SK-N-SH (cell line): ENCODE data around the gene PARP11. TPM values are rescaled to one million over a fixed set of nuclear protein-coding genes. Genes with fewer than 3 reads are reported as not detected.

Source experiments
- CTCF ChIA-PET: fragments of 300-600, 350-600 bp; formaldehyde crosslinking; extraction: SDS; loops from one replicate; lab custom pipeline; 2021; lab: Yijun Ruan, JAX
- POLR2A ChIA-PET: fragments of 350-600 bp; sonication (Branson Sonifier 250); formaldehyde crosslinking; extraction: SDS; loops from one replicate; lab custom pipeline; 2020; ENCODE audit warnings: antibody characterized with exemption, inconsistent platforms; lab: Yijun Ruan, JAX
- DNase-seq: peaks from one replicate; pipeline ENCODE4 v3.0.0; 2012
- H2AFZ ChIP-seq: fragments of 200-600 bp; sonication (generic); 2 replicates; pipeline ENCODE4 v1.8.1; 2016; ENCODE audit warnings: antibody characterized with exemption, mild to moderate bottlenecking, low read depth
- H3F3A ChIP-seq: fragments of 200-600 bp; sonication (generic); replicated peaks from 2 replicates; pipeline ENCODE3; 2016; ENCODE audit warnings: antibody characterized with exemption, mild to moderate bottlenecking; ENCODE audit not compliant: insufficient read depth
- H3K27ac ChIP-seq, 2 experiments: fragments of 200-500 bp in 1 of 2; fragments of 200-600 bp in 1 of 2; sonication (Bioruptor generic) in 1 of 2; sonication (generic), shearing (Covaris generic) in 1 of 2; 2 replicates each; pipeline versions ENCODE4 v1.5.1 to v1.6.1; 2014 to 2016; ENCODE audit warnings: low read depth in 2 of 2, inconsistent platforms in 1 of 2, low read length in 1 of 2, mild to moderate bottlenecking in 1 of 2, mixed read lengths in 1 of 2
- H3K27me3 ChIP-seq: fragments of 200-600 bp; sonication (generic), shearing (Covaris generic); 2 replicates; pipeline ENCODE4 v1.6.1; 2016; ENCODE audit warnings: mixed run types; ENCODE audit not compliant: insufficient read depth
- H3K36me3 ChIP-seq, 2 experiments: fragments of 200-500 bp in 1 of 2; fragments of 200-600 bp in 1 of 2; sonication (Bioruptor generic) in 1 of 2; sonication (generic) in 1 of 2; replicated peaks in 1 of 2; 2 replicates each; pipeline versions ENCODE3 to v1.5.1; 2014 to 2016; ENCODE audit warnings: low read length in 1 of 2, mild to moderate bottlenecking in 1 of 2; ENCODE audit not compliant: insufficient read depth in 2 of 2, control insufficient read depth in 1 of 2
- H3K4me1 ChIP-seq, 2 experiments: fragments of 200-500 bp in 1 of 2; fragments of 200-600 bp in 1 of 2; sonication (Bioruptor generic) in 1 of 2; sonication (generic), shearing (Covaris generic) in 1 of 2; 2 replicates each; pipeline versions ENCODE4 v1.5.1 to v1.6.1; 2014 to 2016; ENCODE audit warnings: low read depth in 1 of 2, low read length in 1 of 2, mixed run types in 1 of 2; ENCODE audit not compliant: insufficient read depth in 2 of 2, control insufficient read depth in 1 of 2
- H3K4me2 ChIP-seq: fragments of 200-600 bp; sonication (generic), shearing (Covaris generic); 2 replicates; pipeline ENCODE4 v1.6.1; 2017; ENCODE audit warnings: mixed run types
- H3K4me3 ChIP-seq, 2 experiments: fragments of 200-500 bp in 1 of 2; fragments of 200-600 bp in 1 of 2; sonication (Bioruptor generic) in 1 of 2; sonication (generic), shearing (Covaris generic) in 1 of 2; 2 replicates each; pipeline versions ENCODE4 v1.5.1 to v1.8.1; 2014 to 2016; ENCODE audit warnings: low read depth in 2 of 2, inconsistent platforms in 1 of 2, low read length in 1 of 2, mild to moderate bottlenecking in 1 of 2, mixed read lengths in 1 of 2, moderate library complexity in 1 of 2
- H3K79me2 ChIP-seq: fragments of 200-600 bp; sonication (generic); 2 replicates; pipeline ENCODE4 v1.8.1; 2017; ENCODE audit warnings: mild to moderate bottlenecking; ENCODE audit not compliant: insufficient read depth
- H3K9ac ChIP-seq: fragments of 200-600 bp; sonication (generic); 2 replicates; pipeline ENCODE4 v1.6.1; 2017; ENCODE audit warnings: mixed run types
- H3K9me2 ChIP-seq: fragments of 200-600 bp; sonication (generic); 2 replicates; pipeline ENCODE4 v1.6.1; 2017; ENCODE audit warnings: mixed run types
- H3K9me3 ChIP-seq: fragments of 200-600 bp; sonication (generic); 2 replicates; pipeline ENCODE4 v1.6.1; 2017; ENCODE audit warnings: mixed run types, mild to moderate bottlenecking, moderate library complexity
- H4K20me1 ChIP-seq: fragments of 200-600 bp; sonication (generic); 2 replicates; pipeline ENCODE4 v1.6.1; 2017; ENCODE audit warnings: mild to moderate bottlenecking, mixed run types; ENCODE audit not compliant: insufficient read depth
- CHD2 ChIP-seq: fragments of 150-350 bp; IDR thresholded peaks from 2 replicates; pipeline ENCODE4 v1.6.1; 2018; ENCODE audit warnings: low read length; ENCODE audit not compliant: partially characterized antibody
- ELF1 ChIP-seq: IDR thresholded peaks from 2 replicates; pipeline ENCODE4 v1.4.0; 2012
- FOXJ3 ChIP-seq: sonication (generic); formaldehyde crosslinking; IDR thresholded peaks from 2 replicates; pipeline ENCODE4 v1.5.1; 2020; ENCODE audit warnings: mild to moderate bottlenecking, missing genetic modification reagents
- FOXM1 ChIP-seq: IDR thresholded peaks from 2 replicates; pipeline ENCODE4 v1.4.0; 2012; ENCODE audit warnings: low read depth, mild to moderate bottlenecking
- IRF3 ChIP-seq: fragments of 150-350 bp; IDR thresholded peaks from 2 replicates; pipeline ENCODE4 v1.6.1; 2016; ENCODE audit warnings: mild to moderate bottlenecking, low read depth, low read length
- JUND ChIP-seq: IDR thresholded peaks from 2 replicates; pipeline ENCODE4 v1.4.0; 2012
- MEF2A ChIP-seq: IDR thresholded peaks from 2 replicates; pipeline ENCODE4 v1.4.0; 2012; ENCODE audit warnings: low read depth, borderline replicate concordance
- POLR2AphosphoS5 ChIP-seq: IDR thresholded peaks from 2 replicates; pipeline ENCODE4 v1.6.1; 2012; ENCODE audit warnings: low read depth, low read length
- REST ChIP-seq: IDR thresholded peaks from 2 replicates; pipeline ENCODE4 v1.6.1; 2012; ENCODE audit warnings: mild to moderate bottlenecking, low read depth, low read length, moderate library complexity
- RXRA ChIP-seq: IDR thresholded peaks from 2 replicates; pipeline ENCODE4 v1.4.0; 2012; ENCODE audit warnings: low read depth, mild to moderate bottlenecking, borderline replicate concordance
- TAF1 ChIP-seq: IDR thresholded peaks from 2 replicates; pipeline ENCODE4 v1.6.1; 2012; ENCODE audit warnings: low read depth, mild to moderate bottlenecking, low read length, moderate library complexity, borderline replicate concordance
- YY1 ChIP-seq: IDR thresholded peaks from 2 replicates; pipeline ENCODE4 v1.4.0; 2012; ENCODE audit warnings: low read depth, mild to moderate bottlenecking
- WGBS: methylation state at CpG from one replicate; pipeline ENCODE4 v1.1.6; 2017; ENCODE audit warnings: low lambda C conversion rate; 5-methylcytosine and 5-hydroxymethylcytosine counted together
- polyA plus RNA-seq, 3 experiments: library from polyadenylated mRNA; depleted of rRNA; stranded (reverse); fragments of >200 nt; gene quantifications; 2 replicates each; pipeline ENCODE4 v1.2.3, GENCODE V29; 2012

The PARP11 gene
- polyA plus RNA-seq, 1 of the 3 experiments (the other 2 are of a cell fraction) = 1.8 TPM

- TF ChIP-seq IRF3 (no peak), FOXJ3 (CRISPR knock-in tag) (no peak), YY1 (no peak), RXRA (no peak), POLR2AphosphoS5 (no peak)
- TF ChIP-seq, all 33 proteins: peak for 0
Observed at GRCh38 chr12:3922033-3922432, 48.8 kb upstream of the PARP11 start (continued).

GRCh38 chr12:3921526-3921925 is 48.3 kb upstream of the PARP11 start:
- H3K9ac ChIP-seq = no peak overlapping the region
- H3K27me3 ChIP-seq = peaks cover 52% of the 10 kb centered on the region
- no peaks in the 10 kb centered on the region for H4K20me1 ChIP-seq
- H3K4me3 ChIP-seq = no peak overlapping the region
- no peaks in the 10 kb centered on the region for H3K79me2 ChIP-seq
- no peak overlapping the region for H3K4me2 ChIP-seq
- no peaks in the 10 kb centered on the region for H3F3A ChIP-seq
- ChIA-PET POLR2A (no interaction called here), CTCF (no interaction called here)
- no peaks in the 10 kb centered on the region for H3K36me3 ChIP-seq
- no peak overlapping the region for H2AFZ ChIP-seq
- H3K9me3 ChIP-seq = no peaks in the 10 kb centered on the region
- H3K4me1 ChIP-seq = no peaks in the 10 kb centered on the region
- no peaks in the 10 kb centered on the region for H3K9me2 ChIP-seq
- 6% methylated on average over 3 of the region's 3 CpGs for WGBS
- TF ChIP-seq IRF3 (no peak), FOXM1 (no peak), TAF1 (no peak), FOXJ3 (CRISPR knock-in tag) (no peak), CHD2 (no peak), MEF2A (no peak), JUND (no peak), ELF1 (no peak), REST (no peak)
- DNase-seq = no peak
- H3K27ac ChIP-seq = no peak overlapping the region
